H1 (cell line): ENCODE results near the gene AFF2. TPM values are rescaled to one million over a fixed set of nuclear protein-coding genes. Genes with fewer than 3 reads are reported as not detected.

Experiments
- BCL11A ChIP-seq, 2 experiments: IDR thresholded peaks; one replicate each; pipeline ENCODE4 v1.6.1; 2011; ENCODE audit warnings: low read depth in 2 of 2, low read length in 2 of 2, mild to moderate bottlenecking in 2 of 2
- BRCA1 ChIP-seq: IDR thresholded peaks from 2 replicates; pipeline ENCODE4 v1.6.1; 2012; ENCODE audit warnings: low read depth, low read length, improper control_type of control experiment
- CREB1 ChIP-seq: IDR thresholded peaks from 2 replicates; pipeline ENCODE4 v1.6.1; 2012; ENCODE audit warnings: inconsistent platforms
- KDM4A ChIP-seq: IDR thresholded peaks from one replicate; pipeline ENCODE4 v1.7.1; 2012; ENCODE audit warnings: low read depth, mild to moderate bottlenecking, moderate library complexity, low read length, inconsistent platforms; ENCODE audit not compliant: severe bottlenecking
- NANOG ChIP-seq: IDR thresholded peaks from 2 replicates; pipeline ENCODE4 v1.6.1; 2011; ENCODE audit warnings: low read length, low read depth, mild to moderate bottlenecking, inconsistent platforms; ENCODE audit not compliant: insufficient read depth, poor library complexity, severe bottlenecking
- SRF ChIP-seq: IDR thresholded peaks from 2 replicates; pipeline ENCODE4 v1.6.1; 2011; ENCODE audit warnings: mild to moderate bottlenecking, low read depth, low read length, moderate library complexity
- YY1 ChIP-seq: IDR thresholded peaks from 2 replicates; pipeline ENCODE4 v1.6.1; 2011; ENCODE audit warnings: low read depth, mild to moderate bottlenecking, low read length
- polyA plus RNA-seq, 7 experiments: library from polyadenylated mRNA; depleted of rRNA in 3 of 7; stranded (reverse) in 5 of 7; unstranded in 2 of 7; fragments of >200 nt in 5 of 7; fragments of 200-250 nt in 2 of 7; gene quantifications; 1 replicate in 5 of 7; 2 replicates in 1 of 7; 4 replicates in 1 of 7; pipeline versions ENCODE4 v1.2.1 to v1.2.3, GENCODE V29; 2011 to 2013; ENCODE audit warnings: missing spikeins in 2 of 7, mixed read lengths in 2 of 7
- total RNA-seq: library from RNA; stranded (reverse); fragmentation: NEBNext Ultra II Directional; extraction: Animal tissue kit (Norgen Biotek cat#: 25700); gene quantifications from 2 replicates; pipeline ENCODE4 v1.2.1, GENCODE V29; 2021
- TF ChIP-seq, protein P1 (sequence below): fragments of 300-600 bp; sonication (generic); IDR thresholded peaks from 2 replicates; pipeline ENCODE4 v1.7.1; 2012; ENCODE audit warnings: low read length, moderate library complexity, mild to moderate bottlenecking, inconsistent platforms; ENCODE audit not compliant: insufficient replicate concordance
- TF ChIP-seq, protein P2 (sequence below): IDR thresholded peaks from 2 replicates; pipeline ENCODE4 v1.6.1; 2011; ENCODE audit warnings: low read depth, mild to moderate bottlenecking, low read length; ENCODE audit not compliant: insufficient read depth
- TF ChIP-seq, protein P3 (sequence below): IDR thresholded peaks from 2 replicates; pipeline ENCODE4 v1.6.1; 2012; ENCODE audit warnings: low read length, inconsistent platforms

Gene AFF2
- total and polyA plus RNA-seq, 2 of the 8 experiments (the other 6 are each of a cell fraction or from before 2014, with no cell fraction given) = 2.0 to 7.3 TPM

DNA sequence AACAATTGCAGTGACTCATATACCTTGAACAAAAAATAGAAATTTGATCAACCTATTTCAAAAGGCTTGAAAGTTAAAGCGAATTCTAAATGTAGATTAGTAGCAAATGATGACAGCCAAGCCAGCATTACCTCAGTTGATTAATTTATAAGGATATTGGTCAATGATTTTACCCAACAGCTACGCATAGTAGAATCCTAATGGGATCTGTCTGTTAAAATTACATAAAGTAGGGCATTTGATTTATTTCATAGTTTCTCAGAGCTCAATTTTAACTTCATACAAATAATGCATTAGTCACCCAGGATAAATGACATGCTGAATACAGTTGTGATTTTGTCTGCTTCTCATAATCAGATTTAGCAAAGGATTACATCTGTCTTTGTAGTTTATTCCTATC, 12.0 kb downstream of the AFF2 start (continued):
- TF ChIP-seq, protein P1, sequence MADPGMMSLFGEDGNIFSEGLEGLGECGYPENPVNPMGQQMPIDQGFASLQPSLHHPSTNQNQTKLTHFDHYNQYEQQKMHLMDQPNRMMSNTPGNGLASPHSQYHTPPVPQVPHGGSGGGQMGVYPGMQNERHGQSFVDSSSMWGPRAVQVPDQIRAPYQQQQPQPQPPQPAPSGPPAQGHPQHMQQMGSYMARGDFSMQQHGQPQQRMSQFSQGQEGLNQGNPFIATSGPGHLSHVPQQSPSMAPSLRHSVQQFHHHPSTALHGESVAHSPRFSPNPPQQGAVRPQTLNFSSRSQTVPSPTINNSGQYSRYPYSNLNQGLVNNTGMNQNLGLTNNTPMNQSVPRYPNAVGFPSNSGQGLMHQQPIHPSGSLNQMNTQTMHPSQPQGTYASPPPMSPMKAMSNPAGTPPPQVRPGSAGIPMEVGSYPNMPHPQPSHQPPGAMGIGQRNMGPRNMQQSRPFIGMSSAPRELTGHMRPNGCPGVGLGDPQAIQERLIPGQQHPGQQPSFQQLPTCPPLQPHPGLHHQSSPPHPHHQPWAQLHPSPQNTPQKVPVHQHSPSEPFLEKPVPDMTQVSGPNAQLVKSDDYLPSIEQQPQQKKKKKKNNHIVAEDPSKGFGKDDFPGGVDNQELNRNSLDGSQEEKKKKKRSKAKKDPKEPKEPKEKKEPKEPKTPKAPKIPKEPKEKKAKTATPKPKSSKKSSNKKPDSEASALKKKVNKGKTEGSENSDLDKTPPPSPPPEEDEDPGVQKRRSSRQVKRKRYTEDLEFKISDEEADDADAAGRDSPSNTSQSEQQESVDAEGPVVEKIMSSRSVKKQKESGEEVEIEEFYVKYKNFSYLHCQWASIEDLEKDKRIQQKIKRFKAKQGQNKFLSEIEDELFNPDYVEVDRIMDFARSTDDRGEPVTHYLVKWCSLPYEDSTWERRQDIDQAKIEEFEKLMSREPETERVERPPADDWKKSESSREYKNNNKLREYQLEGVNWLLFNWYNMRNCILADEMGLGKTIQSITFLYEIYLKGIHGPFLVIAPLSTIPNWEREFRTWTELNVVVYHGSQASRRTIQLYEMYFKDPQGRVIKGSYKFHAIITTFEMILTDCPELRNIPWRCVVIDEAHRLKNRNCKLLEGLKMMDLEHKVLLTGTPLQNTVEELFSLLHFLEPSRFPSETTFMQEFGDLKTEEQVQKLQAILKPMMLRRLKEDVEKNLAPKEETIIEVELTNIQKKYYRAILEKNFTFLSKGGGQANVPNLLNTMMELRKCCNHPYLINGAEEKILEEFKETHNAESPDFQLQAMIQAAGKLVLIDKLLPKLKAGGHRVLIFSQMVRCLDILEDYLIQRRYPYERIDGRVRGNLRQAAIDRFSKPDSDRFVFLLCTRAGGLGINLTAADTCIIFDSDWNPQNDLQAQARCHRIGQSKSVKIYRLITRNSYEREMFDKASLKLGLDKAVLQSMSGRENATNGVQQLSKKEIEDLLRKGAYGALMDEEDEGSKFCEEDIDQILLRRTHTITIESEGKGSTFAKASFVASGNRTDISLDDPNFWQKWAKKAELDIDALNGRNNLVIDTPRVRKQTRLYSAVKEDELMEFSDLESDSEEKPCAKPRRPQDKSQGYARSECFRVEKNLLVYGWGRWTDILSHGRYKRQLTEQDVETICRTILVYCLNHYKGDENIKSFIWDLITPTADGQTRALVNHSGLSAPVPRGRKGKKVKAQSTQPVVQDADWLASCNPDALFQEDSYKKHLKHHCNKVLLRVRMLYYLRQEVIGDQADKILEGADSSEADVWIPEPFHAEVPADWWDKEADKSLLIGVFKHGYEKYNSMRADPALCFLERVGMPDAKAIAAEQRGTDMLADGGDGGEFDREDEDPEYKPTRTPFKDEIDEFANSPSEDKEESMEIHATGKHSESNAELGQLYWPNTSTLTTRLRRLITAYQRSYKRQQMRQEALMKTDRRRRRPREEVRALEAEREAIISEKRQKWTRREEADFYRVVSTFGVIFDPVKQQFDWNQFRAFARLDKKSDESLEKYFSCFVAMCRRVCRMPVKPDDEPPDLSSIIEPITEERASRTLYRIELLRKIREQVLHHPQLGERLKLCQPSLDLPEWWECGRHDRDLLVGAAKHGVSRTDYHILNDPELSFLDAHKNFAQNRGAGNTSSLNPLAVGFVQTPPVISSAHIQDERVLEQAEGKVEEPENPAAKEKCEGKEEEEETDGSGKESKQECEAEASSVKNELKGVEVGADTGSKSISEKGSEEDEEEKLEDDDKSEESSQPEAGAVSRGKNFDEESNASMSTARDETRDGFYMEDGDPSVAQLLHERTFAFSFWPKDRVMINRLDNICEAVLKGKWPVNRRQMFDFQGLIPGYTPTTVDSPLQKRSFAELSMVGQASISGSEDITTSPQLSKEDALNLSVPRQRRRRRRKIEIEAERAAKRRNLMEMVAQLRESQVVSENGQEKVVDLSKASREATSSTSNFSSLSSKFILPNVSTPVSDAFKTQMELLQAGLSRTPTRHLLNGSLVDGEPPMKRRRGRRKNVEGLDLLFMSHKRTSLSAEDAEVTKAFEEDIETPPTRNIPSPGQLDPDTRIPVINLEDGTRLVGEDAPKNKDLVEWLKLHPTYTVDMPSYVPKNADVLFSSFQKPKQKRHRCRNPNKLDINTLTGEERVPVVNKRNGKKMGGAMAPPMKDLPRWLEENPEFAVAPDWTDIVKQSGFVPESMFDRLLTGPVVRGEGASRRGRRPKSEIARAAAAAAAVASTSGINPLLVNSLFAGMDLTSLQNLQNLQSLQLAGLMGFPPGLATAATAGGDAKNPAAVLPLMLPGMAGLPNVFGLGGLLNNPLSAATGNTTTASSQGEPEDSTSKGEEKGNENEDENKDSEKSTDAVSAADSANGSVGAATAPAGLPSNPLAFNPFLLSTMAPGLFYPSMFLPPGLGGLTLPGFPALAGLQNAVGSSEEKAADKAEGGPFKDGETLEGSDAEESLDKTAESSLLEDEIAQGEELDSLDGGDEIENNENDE = no peak
- TF ChIP-seq KDM4A (no peak), YY1 (no peak), NANOG (no peak), BCL11A (IDR thresholded peaks at IDR 0.05; ENCODE audit: low read depth in 2 of 2, low read length in 2 of 2) (no peak), CREB1 (no peak), BRCA1 (no peak), SRF (no peak)
- TF ChIP-seq, protein P2, sequence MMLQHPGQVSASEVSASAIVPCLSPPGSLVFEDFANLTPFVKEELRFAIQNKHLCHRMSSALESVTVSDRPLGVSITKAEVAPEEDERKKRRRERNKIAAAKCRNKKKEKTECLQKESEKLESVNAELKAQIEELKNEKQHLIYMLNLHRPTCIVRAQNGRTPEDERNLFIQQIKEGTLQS = no peak
- TF ChIP-seq, protein P3, sequence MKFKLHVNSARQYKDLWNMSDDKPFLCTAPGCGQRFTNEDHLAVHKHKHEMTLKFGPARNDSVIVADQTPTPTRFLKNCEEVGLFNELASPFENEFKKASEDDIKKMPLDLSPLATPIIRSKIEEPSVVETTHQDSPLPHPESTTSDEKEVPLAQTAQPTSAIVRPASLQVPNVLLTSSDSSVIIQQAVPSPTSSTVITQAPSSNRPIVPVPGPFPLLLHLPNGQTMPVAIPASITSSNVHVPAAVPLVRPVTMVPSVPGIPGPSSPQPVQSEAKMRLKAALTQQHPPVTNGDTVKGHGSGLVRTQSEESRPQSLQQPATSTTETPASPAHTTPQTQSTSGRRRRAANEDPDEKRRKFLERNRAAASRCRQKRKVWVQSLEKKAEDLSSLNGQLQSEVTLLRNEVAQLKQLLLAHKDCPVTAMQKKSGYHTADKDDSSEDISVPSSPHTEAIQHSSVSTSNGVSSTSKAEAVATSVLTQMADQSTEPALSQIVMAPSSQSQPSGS = no peak
